Measurements from ENCODE around the gene CR1L. TPM values are rescaled to one million over a fixed set of nuclear protein-coding genes. Genes with fewer than 3 reads are reported as not detected.
A peak's percentile ranks its signal among the peaks of the same experiment; 100 is the strongest.
"Not testable (repeated sequence)": the region's sequence is repeated elsewhere in the genome, so short reads cannot be mapped to it uniquely, and the experiment has no call there.

The CR1L gene
- total RNA-seq, 4 donors from 2014 or later = not detected

GRCh38 chr1:207745839-207746767, 101.2 kb downstream of the CR1L start:
- Histone ChIP-seq H3K27ac (no peak overlapping the region), H3K27me3 (no peaks in the 10 kb centered on the region), H3K9me3 (no peaks in the 10 kb centered on the region), H3K36me3 (no peaks in the 10 kb centered on the region), H3K4me3 (no peak overlapping the region), H3K4me1 (peaks cover 0 to 11% (median 4%) of the 10 kb centered on the region in 3 donors)
- TF ChIP-seq, protein P1, sequence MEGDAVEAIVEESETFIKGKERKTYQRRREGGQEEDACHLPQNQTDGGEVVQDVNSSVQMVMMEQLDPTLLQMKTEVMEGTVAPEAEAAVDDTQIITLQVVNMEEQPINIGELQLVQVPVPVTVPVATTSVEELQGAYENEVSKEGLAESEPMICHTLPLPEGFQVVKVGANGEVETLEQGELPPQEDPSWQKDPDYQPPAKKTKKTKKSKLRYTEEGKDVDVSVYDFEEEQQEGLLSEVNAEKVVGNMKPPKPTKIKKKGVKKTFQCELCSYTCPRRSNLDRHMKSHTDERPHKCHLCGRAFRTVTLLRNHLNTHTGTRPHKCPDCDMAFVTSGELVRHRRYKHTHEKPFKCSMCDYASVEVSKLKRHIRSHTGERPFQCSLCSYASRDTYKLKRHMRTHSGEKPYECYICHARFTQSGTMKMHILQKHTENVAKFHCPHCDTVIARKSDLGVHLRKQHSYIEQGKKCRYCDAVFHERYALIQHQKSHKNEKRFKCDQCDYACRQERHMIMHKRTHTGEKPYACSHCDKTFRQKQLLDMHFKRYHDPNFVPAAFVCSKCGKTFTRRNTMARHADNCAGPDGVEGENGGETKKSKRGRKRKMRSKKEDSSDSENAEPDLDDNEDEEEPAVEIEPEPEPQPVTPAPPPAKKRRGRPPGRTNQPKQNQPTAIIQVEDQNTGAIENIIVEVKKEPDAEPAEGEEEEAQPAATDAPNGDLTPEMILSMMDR (IDR thresholded peaks at IDR 0.05) = no peak
- no peak for TF ChIP-seq POLR2A (IDR thresholded peaks at IDR 0.05)
- no peak for TF ChIP-seq POLR2AphosphoS5 (IDR thresholded peaks at IDR 0.05)
- TF ChIP-seq EP300 (IDR thresholded peaks at IDR 0.05) = no peak
- 70 to 83% methylated on average over 6 of the region's 6 CpGs for WGBS, 2 donors (ENCODE audit: low coverage in 1 of 2)
- ATAC-seq = no peak

- no peak overlapping the region for H3K4me3 ChIP-seq
- H3K36me3 ChIP-seq = no peaks in the 10 kb centered on the region
- TF ChIP-seq EP300 (IDR thresholded peaks at IDR 0.05) (no peak), POLR2A (IDR thresholded peaks at IDR 0.05) (no peak), POLR2AphosphoS5 (IDR thresholded peaks at IDR 0.05) (no peak)
- TF ChIP-seq, protein P1 (IDR thresholded peaks at IDR 0.05) = no peak
- H3K9me3 ChIP-seq = no peaks in the 10 kb centered on the region
- ATAC-seq = no peak
- 93 to 96% methylated on average over 5 to 12 of the region's 15 CpGs for WGBS, 2 donors (ENCODE audit: low coverage in 1 of 2)
- H3K27me3 ChIP-seq = no peaks in the 10 kb centered on the region
- H3K4me1 ChIP-seq = peaks cover 0 to 19% (median 5%) of the 10 kb centered on the region in 3 donors
- H3K27ac ChIP-seq = no peak overlapping the region
Measured at GRCh38 chr1:207747627-207748492, 102.9 kb downstream of the CR1L start.

GRCh38 chr1:207748737-207749528, 104.0 kb downstream of the CR1L start:
- Histone ChIP-seq H3K9me3 (no peaks in the 10 kb centered on the region), H3K4me3 (no peak overlapping the region), H3K27me3 (no peaks in the 10 kb centered on the region), H3K4me1 (peaks cover 4 to 30% (median 11%) of the 10 kb centered on the region in 3 donors), H3K27ac (no peak overlapping the region), H3K36me3 (no peaks in the 10 kb centered on the region)
- TF ChIP-seq POLR2AphosphoS5 (IDR thresholded peaks at IDR 0.05) (no peak), EP300 (IDR thresholded peaks at IDR 0.05) (no peak), POLR2A (IDR thresholded peaks at IDR 0.05) (no peak)
- TF ChIP-seq, protein P1 (IDR thresholded peaks at IDR 0.05) = no peak
- 67 to 83% methylated on average over 1 to 2 of the region's 2 CpGs for WGBS, 2 donors (ENCODE audit: low coverage in 1 of 2)
- no peak for ATAC-seq

GRCh38 chr1:207750631-207751305, 105.8 kb downstream of the CR1L start:
- TF ChIP-seq EP300 (IDR thresholded peaks at IDR 0.05) (no peak), POLR2A (IDR thresholded peaks at IDR 0.05) (no peak), POLR2AphosphoS5 (IDR thresholded peaks at IDR 0.05) (no peak)
- TF ChIP-seq, protein P1 (IDR thresholded peaks at IDR 0.05) = no peak
- Histone ChIP-seq H3K9me3 (no peaks in the 10 kb centered on the region), H3K4me3 (peak overlapping the region; percentile 43 to 89), H3K27me3 (no peaks in the 10 kb centered on the region), H3K36me3 (no peaks in the 10 kb centered on the region), H3K4me1 (peaks cover 4 to 48% (median 18%) of the 10 kb centered on the region in 3 donors), H3K27ac (peak overlapping the region; percentile 76 to 92 (median 88))
- no peak for ATAC-seq
- WGBS, 2 donors (ENCODE audit: low coverage in 1 of 2) = 46 to 60% methylated on average over 5 of the region's 5 CpGs

DNA sequence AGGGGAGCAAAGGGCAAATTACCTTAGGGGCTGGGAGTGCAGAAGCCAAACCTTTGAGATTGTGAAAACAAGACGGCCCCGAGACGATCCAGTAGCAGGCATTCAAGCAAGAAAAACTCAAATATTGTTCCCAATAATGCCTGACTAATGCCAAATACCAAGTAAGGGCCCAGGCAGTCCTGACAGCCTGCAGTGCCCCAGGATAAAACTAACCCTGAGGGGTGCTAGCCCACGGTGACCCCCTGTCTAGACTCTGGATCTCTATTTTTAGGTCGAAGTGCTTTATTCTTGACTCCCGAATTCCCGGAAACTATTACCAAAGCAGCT, 106.5 kb downstream of the CR1L start:
- H3K27me3 ChIP-seq, H3K9me3 ChIP-seq, ATAC-seq, H3K36me3 ChIP-seq: not testable (repeated sequence)
- 10 to 16% methylated on average over 3 to 7 of the region's 7 CpGs for WGBS, 2 donors (ENCODE audit: low coverage in 1 of 2)
- Histone ChIP-seq H3K4me3 (peak overlapping the region; percentile 43 to 89), H3K4me1 (peaks cover 4 to 54% (median 18%) of the 10 kb centered on the region in 3 donors), H3K27ac (peak overlapping the region; percentile 76 to 92 (median 88))

Data from gastroesophageal sphincter (tissue), 4 donors.